BJ (cell line): Measurements from ENCODE around the gene SOX12. TPM values are rescaled to one million over a fixed set of nuclear protein-coding genes. Genes with fewer than 3 reads are reported as not detected.

Experiments used
- CTCF ChIA-PET: fragments of 350-600 bp; formaldehyde crosslinking; extraction: SDS; loops from one replicate; lab custom pipeline; 2021; ENCODE audit warnings: antibody characterized with exemption, inconsistent platforms; lab: Yijun Ruan, JAX
- POLR2A ChIA-PET: fragments of 300-600 bp; sonication (Branson Sonifier 250); formaldehyde crosslinking; extraction: SDS; loops from one replicate; lab custom pipeline; 2021; ENCODE audit warnings: antibody characterized with exemption; lab: Charles Lee
- DNase-seq: peaks from one replicate; pipeline ENCODE4 v3.0.0-alpha.2; 2011; ENCODE audit warnings: low read depth
- H3K27me3 ChIP-seq: 2 replicates; pipeline ENCODE4 v1.6.0; 2011; ENCODE audit warnings: low read length; ENCODE audit not compliant: control insufficient read depth, insufficient read depth
- H3K36me3 ChIP-seq: 2 replicates; pipeline ENCODE4 v1.5.1; 2011; ENCODE audit warnings: low read length; ENCODE audit not compliant: control insufficient read depth, insufficient read depth
- H3K4me3 ChIP-seq: 2 replicates; pipeline ENCODE4 v1.5.1; 2011; ENCODE audit warnings: low read depth, mild to moderate bottlenecking, control low read depth, low read length
- CTCF ChIP-seq: IDR thresholded peaks from 2 replicates; pipeline ENCODE4 v1.5.1; 2011; ENCODE audit warnings: low read depth, mild to moderate bottlenecking, control low read depth, inconsistent platforms, low read length, moderate library complexity; ENCODE audit not compliant: insufficient read depth
- polyA plus RNA-seq: library from polyadenylated mRNA; depleted of rRNA; stranded (reverse); fragments of >200 nt; gene quantifications from 2 replicates; pipeline ENCODE4 v1.2.3, GENCODE V29; 2011; rRNA removed

The SOX12 gene
- polyA plus RNA-seq, 1 experiment = 3.6 TPM

- Histone ChIP-seq H3K4me3 (no peak overlapping the region), H3K27me3 (no peaks in the 10 kb centered on the region), H3K36me3 (peaks cover 3% of the 10 kb centered on the region)
- no peak for DNase-seq
- CTCF ChIA-PET = interaction anchor here (1.9 to 3.7 kb wide), 2 partner anchors 17 to 25 kb away, joined by 7 to 11 read pairs; no protein-coding TSS in a partner anchor
- POLR2A ChIA-PET = no interaction called here
- TF ChIP-seq CTCF = no peak
These were observed 53.6 kb downstream of the SOX12 start for GRCh38 chr20:378961-379336.

Other genes with a start within 250 kb of the SOX12 start
- gene DEFB125, start 237.9 kb upstream of the SOX12 start, polyA plus RNA-seq = not detected in 2 replicates
- not detected in 2 replicates for gene DEFB126, start 183.0 kb upstream of the SOX12 start, polyA plus RNA-seq
- not detected in 2 replicates for gene DEFB127, start 168.1 kb upstream of the SOX12 start, polyA plus RNA-seq
- not detected in 2 replicates for gene DEFB128, start 135.8 kb upstream of the SOX12 start, polyA plus RNA-seq
- not detected in 2 replicates for gene DEFB129, start 98.3 kb upstream of the SOX12 start, polyA plus RNA-seq
- gene DEFB132, start 67.8 kb upstream of the SOX12 start, polyA plus RNA-seq = not detected in 2 replicates
- 4.8 and 5.5 TPM in 2 replicates for gene C20orf96, start 34.8 kb upstream of the SOX12 start, polyA plus RNA-seq
- 7.1 and 8.3 TPM in 2 replicates for gene ZCCHC3, start 28.0 kb upstream of the SOX12 start, polyA plus RNA-seq
- 53.9 and 84.1 TPM in 2 replicates for gene NRSN2, start 21.6 kb downstream of the SOX12 start, polyA plus RNA-seq
- gene TRIB3, start 55.2 kb downstream of the SOX12 start, polyA plus RNA-seq = 98.0 and 126 TPM in 2 replicates
- gene RBCK1, start 82.7 kb downstream of the SOX12 start, polyA plus RNA-seq = 86.6 and 130 TPM in 2 replicates
- 46.1 and 63.7 TPM in 2 replicates for gene TBC1D20, start 137.0 kb downstream of the SOX12 start, polyA plus RNA-seq
- 71.5 and 95.3 TPM in 2 replicates for gene CSNK2A1, start 218.2 kb downstream of the SOX12 start, polyA plus RNA-seq